ENCODE results near the gene INA.

- TF ChIP-seq CTCF (IDR thresholded peaks at IDR 0.05) (no peak), POLR2AphosphoS5 (IDR thresholded peaks at IDR 0.05) (no peak)
Observed at GRCh38 chr10:103278862-103279298, 1.9 kb downstream of the INA start.
